ENCODE measurements around the gene TGFB2. TPM values are rescaled to one million over a fixed set of nuclear protein-coding genes. Genes with fewer than 3 reads are reported as not detected.
"Not testable (repeated sequence)": the region's sequence is repeated elsewhere in the genome, so short reads cannot be mapped to it uniquely, and the experiment has no call there.

The TGFB2 gene
- 11.3 and 18.7 TPM in 2 replicates for total RNA-seq (2014; rRNA removed; shearing (Covaris generic))

GRCh38 chr1:218344814-218345672 is at the start of gene TGFB2:
TSS of gene TGFB2 (plus strand) at chr1:218345336. CDS start at chr1:218346702, 1,366 bp downstream.
- DNase-seq (ENCODE audit: low read depth), result peak; percentile 86

GRCh38 chr1:218296162-218296561 is 49.0 kb upstream of the TGFB2 start:
- no peak for DNase-seq (ENCODE audit: low read depth)

GRCh38 chr1:218297461-218297860 is 47.7 kb upstream of the TGFB2 start:
- no peak for DNase-seq (ENCODE audit: low read depth)

GRCh38 chr1:218297867-218298266 is 47.3 kb upstream of the TGFB2 start:
- DNase-seq (ENCODE audit: low read depth), result no peak

- DNase-seq (ENCODE audit: low read depth), result no peak
Measured at GRCh38 chr1:218298398-218298797, 46.7 kb upstream of the TGFB2 start.

- peak; percentile 38 for DNase-seq (ENCODE audit: low read depth)
Measured at GRCh38 chr1:218299416-218299815, 45.7 kb upstream of the TGFB2 start.

- no peak for DNase-seq (ENCODE audit: low read depth)
Measured at GRCh38 chr1:218301217-218301616, 43.9 kb upstream of the TGFB2 start.

GRCh38 chr1:218302155-218302554 is 43.0 kb upstream of the TGFB2 start:
- no peak for DNase-seq (ENCODE audit: low read depth)

- DNase-seq (ENCODE audit: low read depth), result no peak
Measured at GRCh38 chr1:218303176-218303879, 41.8 kb upstream of the TGFB2 start.

- peak; percentile 34 for DNase-seq (ENCODE audit: low read depth)
Measured at GRCh38 chr1:218304281-218305039, 40.7 kb upstream of the TGFB2 start.

GRCh38 chr1:218305472-218306064 is 39.6 kb upstream of the TGFB2 start:
- DNase-seq (ENCODE audit: low read depth), result no peak

GRCh38 chr1:218312509-218312908 is 32.6 kb upstream of the TGFB2 start:
- DNase-seq (ENCODE audit: low read depth), result no peak

GRCh38 chr1:218314316-218314715 is 30.8 kb upstream of the TGFB2 start:
- DNase-seq (ENCODE audit: low read depth), result no peak

GRCh38 chr1:218315638-218316037 is 29.5 kb upstream of the TGFB2 start:
- no peak for DNase-seq (ENCODE audit: low read depth)

GRCh38 chr1:218317061-218317460 is 28.1 kb upstream of the TGFB2 start:
- no peak for DNase-seq (ENCODE audit: low read depth)

- DNase-seq (ENCODE audit: low read depth), result not testable (repeated sequence)
Measured at GRCh38 chr1:218320182-218320581, 25.0 kb upstream of the TGFB2 start.

GRCh38 chr1:218322762-218323161 is 22.4 kb upstream of the TGFB2 start:
- DNase-seq (ENCODE audit: low read depth), result no peak

GRCh38 chr1:218323568-218324225 is 21.4 kb upstream of the TGFB2 start:
- DNase-seq (ENCODE audit: low read depth), result no peak

GRCh38 chr1:218324226-218324580 is 20.9 kb upstream of the TGFB2 start:
- no peak for DNase-seq (ENCODE audit: low read depth)

- DNase-seq (ENCODE audit: low read depth), result no peak
Measured at GRCh38 chr1:218328769-218329168, 16.4 kb upstream of the TGFB2 start.

GRCh38 chr1:218330043-218330623 is 15.0 kb upstream of the TGFB2 start:
- DNase-seq (ENCODE audit: low read depth), result peak; percentile 46

All from RPMI7951 (cell line).